Loucy (cell line): Measurements from ENCODE around the gene TC2N.

Experiments used
- H2AFZ ChIP-seq: fragments of 200-600 bp; sonication (generic); 2 replicates; pipeline ENCODE4 v1.6.0; 2016; ENCODE audit warnings: antibody characterized with exemption, mild to moderate bottlenecking, low read length, moderate library complexity
- H3F3A ChIP-seq: fragments of 200-600 bp; 2 replicates; pipeline ENCODE4 v1.6.0; 2016; ENCODE audit warnings: antibody characterized with exemption, low read depth, mild to moderate bottlenecking
- H3K27me3 ChIP-seq: fragments of 200-600 bp; sonication (generic); 2 replicates; pipeline ENCODE4 v1.6.1; 2014; ENCODE audit warnings: low read length, mild to moderate bottlenecking; ENCODE audit not compliant: insufficient read depth, poor library complexity, severe bottlenecking
- H3K36me3 ChIP-seq: fragments of 200-600 bp; sonication (generic); 2 replicates; pipeline ENCODE4 v1.6.1; 2016; ENCODE audit warnings: low read length; ENCODE audit not compliant: insufficient read depth
- H3K4me1 ChIP-seq: fragments of 200-600 bp; sonication (generic); 2 replicates; pipeline ENCODE4 v1.5.1; 2014; ENCODE audit warnings: low read length, mild to moderate bottlenecking; ENCODE audit not compliant: insufficient read depth, poor library complexity, severe bottlenecking
- H3K4me2 ChIP-seq: fragments of 200-600 bp; sonication (generic); 2 replicates; pipeline ENCODE4 v1.6.0; 2014; ENCODE audit warnings: antibody characterized with exemption, low read length, low read depth, mild to moderate bottlenecking; ENCODE audit not compliant: poor library complexity, severe bottlenecking
- H3K4me3 ChIP-seq: fragments of 200-600 bp; sonication (generic); 2 replicates; pipeline ENCODE4 v1.5.1; 2014; ENCODE audit warnings: low read length, mild to moderate bottlenecking, mixed read lengths; ENCODE audit not compliant: poor library complexity, severe bottlenecking
- H3K79me2 ChIP-seq: fragments of 200-600 bp; sonication (generic); 2 replicates; pipeline ENCODE4 v1.6.1; 2014; ENCODE audit warnings: low read length; ENCODE audit not compliant: insufficient read depth
- H3K9ac ChIP-seq: fragments of 200-600 bp; sonication (generic); 2 replicates; pipeline ENCODE4 v1.6.0; 2014; ENCODE audit warnings: mild to moderate bottlenecking, low read depth, low read length, moderate library complexity; ENCODE audit not compliant: poor library complexity, severe bottlenecking
- H3K9me2 ChIP-seq: fragments of 200-600 bp; sonication (generic); replicated peaks from 2 replicates; pipeline ENCODE4 v1.6.1; 2016; ENCODE audit warnings: low read depth, low read length, mixed read lengths
- H3K9me3 ChIP-seq: fragments of 200-600 bp; sonication (generic); 2 replicates; pipeline ENCODE4 v1.6.1; 2014; ENCODE audit warnings: mild to moderate bottlenecking, antibody characterized with exemption, low read length, low read depth; ENCODE audit not compliant: insufficient read depth
- H4K20me1 ChIP-seq: fragments of 200-600 bp; sonication (generic); 2 replicates; pipeline ENCODE4 v1.6.0; 2014; ENCODE audit warnings: antibody characterized with exemption, low read length, mild to moderate bottlenecking; ENCODE audit not compliant: insufficient read depth, poor library complexity, severe bottlenecking
- CTCF ChIP-seq: fragments of 200-600 bp; sonication (generic); conservative IDR thresholded peaks from 2 replicates; pipeline ENCODE4 v1.5.1; 2014; ENCODE audit warnings: mild to moderate bottlenecking, antibody characterized with exemption, low read length
- EZH2phosphoT487 ChIP-seq: fragments of 200-600 bp; IDR thresholded peaks from 2 replicates; pipeline ENCODE4 v1.6.1; 2018; ENCODE audit warnings: antibody characterized with exemption, mild to moderate bottlenecking, moderate library complexity, borderline replicate concordance

Gene TC2N

GRCh38 chr14:91731018-91731417 lies 136.3 kb downstream of the TC2N start:
- TF ChIP-seq CTCF (no peak), EZH2phosphoT487 (no peak)
- Histone ChIP-seq H3K27me3 (no peaks in the 10 kb centered on the region), H3F3A (no peaks in the 10 kb centered on the region), H3K4me1 (peaks cover 11% of the 10 kb centered on the region), H3K9me3 (no peaks in the 10 kb centered on the region), H2AFZ (no peak overlapping the region), H3K4me3 (no peak overlapping the region), H3K9ac (no peak overlapping the region), H4K20me1 (no peaks in the 10 kb centered on the region), H3K9me2 (no peaks in the 10 kb centered on the region), H3K4me2 (no peak overlapping the region), H3K79me2 (no peaks in the 10 kb centered on the region), H3K36me3 (no peaks in the 10 kb centered on the region)

- Histone ChIP-seq H3K27me3 (no peaks in the 10 kb centered on the region), H3K36me3 (no peaks in the 10 kb centered on the region), H4K20me1 (no peaks in the 10 kb centered on the region), H3K4me3 (no peak overlapping the region), H3K79me2 (no peaks in the 10 kb centered on the region), H3F3A (no peaks in the 10 kb centered on the region), H3K9me3 (no peaks in the 10 kb centered on the region), H3K4me2 (no peak overlapping the region), H3K9me2 (no peaks in the 10 kb centered on the region), H2AFZ (peak overlapping the region; percentile 38; the same call in 1 of the 2 replicates), H3K4me1 (peaks cover 11% of the 10 kb centered on the region), H3K9ac (no peak overlapping the region)
- TF ChIP-seq EZH2phosphoT487 (no peak), CTCF (no peak)
Measured at GRCh38 chr14:91729756-91730155, 137.6 kb downstream of the TC2N start.
